Mesendoderm (in vitro differentiated cells): ENCODE data around the gene POU3F4. TPM values are rescaled to one million over a fixed set of nuclear protein-coding genes. Genes with fewer than 3 reads are reported as not detected.
A peak's percentile ranks its signal among the peaks of the same experiment; 100 is the strongest.

ENCODE experiments used
- DNase-seq: peaks from one replicate; pipeline ENCODE4 v3.0.0; 2013
- H2AK5ac ChIP-seq: 2 replicates; pipeline ENCODE4 v1.6.1; 2013; ENCODE audit warnings: low read length, inconsistent platforms
- H2BK120ac ChIP-seq: 2 replicates; pipeline ENCODE4 v1.6.1; 2013; ENCODE audit warnings: low read depth, mild to moderate bottlenecking, low read length, moderate library complexity, mixed read lengths
- H2BK15ac ChIP-seq: replicated peaks from 2 replicates; pipeline ENCODE4 v1.6.1; 2013; ENCODE audit warnings: low read depth, mild to moderate bottlenecking, moderate library complexity
- H2BK5ac ChIP-seq: 2 replicates; pipeline ENCODE4 v1.6.1; 2013; ENCODE audit warnings: low read length, inconsistent platforms
- H3K18ac ChIP-seq: 2 replicates; pipeline ENCODE4 v1.6.1; 2013; ENCODE audit warnings: mild to moderate bottlenecking, low read length, mixed read lengths
- H3K23ac ChIP-seq: one replicate; pipeline ENCODE4 v1.6.1; 2013; ENCODE audit warnings: low read length
- H3K27ac ChIP-seq: 2 replicates; pipeline ENCODE4 v1.5.1; 2013; ENCODE audit warnings: low read depth, mild to moderate bottlenecking, inconsistent platforms, low read length, moderate library complexity
- H3K27me3 ChIP-seq: 2 replicates; pipeline ENCODE4 v1.6.1; 2013; ENCODE audit warnings: low read length, control low read depth, mild to moderate bottlenecking, inconsistent platforms; ENCODE audit not compliant: insufficient read depth, poor library complexity
- H3K36me3 ChIP-seq: 2 replicates; pipeline ENCODE4 v1.6.1; 2013; ENCODE audit warnings: low read length, inconsistent platforms; ENCODE audit not compliant: control insufficient read depth, insufficient read depth
- H3K4ac ChIP-seq: one replicate; pipeline ENCODE4 v1.6.1; 2013; ENCODE audit warnings: low read depth, mild to moderate bottlenecking, low read length, moderate library complexity
- H3K4me1 ChIP-seq: 2 replicates; pipeline ENCODE4 v1.6.1; 2013; ENCODE audit warnings: low read depth, low read length, inconsistent platforms; ENCODE audit not compliant: control insufficient read depth
- H3K4me2 ChIP-seq: 2 replicates; pipeline ENCODE4 v1.6.1; 2013; ENCODE audit warnings: low read length
- H3K4me3 ChIP-seq: 2 replicates; pipeline ENCODE4 v1.5.1; 2013; ENCODE audit warnings: mild to moderate bottlenecking, low read length
- H3K56ac ChIP-seq: one replicate; pipeline ENCODE4 v1.6.1; 2013; ENCODE audit warnings: low read length
- H3K79me1 ChIP-seq: 2 replicates; pipeline ENCODE4 v1.6.1; 2013; ENCODE audit warnings: low read length, inconsistent platforms
- H3K79me2 ChIP-seq: 2 replicates; pipeline ENCODE4 v1.6.1; 2013; ENCODE audit warnings: mild to moderate bottlenecking, low read length; ENCODE audit not compliant: control insufficient read depth, insufficient read depth
- H3K9ac ChIP-seq: 2 replicates; pipeline ENCODE4 v1.6.1; 2013; ENCODE audit warnings: low read length, inconsistent platforms
- H4K5ac ChIP-seq: one replicate; pipeline ENCODE4 v1.6.1; 2013; ENCODE audit warnings: low read length
- H4K8ac ChIP-seq: one replicate; pipeline ENCODE4 v1.6.1; 2013; ENCODE audit warnings: low read depth, mild to moderate bottlenecking, control low read depth, low read length, moderate library complexity
- WGBS: extraction: QIAGEN DNeasy Blood & Tissue Kit; methylation state at CpG from one replicate; pipeline ENCODE4 v1.1.7; 2013; ENCODE audit warnings: low lambda C conversion rate, missing lambda C conversion rate; ENCODE audit not compliant: insufficient coverage; ENCODE audit errors: extremely low coverage; 5-methylcytosine and 5-hydroxymethylcytosine counted together
- polyA plus RNA-seq, 2 experiments: library from polyadenylated mRNA; stranded (reverse); fragments of 200-250 nt; gene quantifications; one replicate each; pipeline ENCODE4 v1.2.3, GENCODE V29; 2013

Gene POU3F4
- 0.04 TPM for polyA plus RNA-seq (2013, experiment 1 of 2)
- 0.07 TPM for polyA plus RNA-seq (2013, experiment 2 of 2)

DNA sequence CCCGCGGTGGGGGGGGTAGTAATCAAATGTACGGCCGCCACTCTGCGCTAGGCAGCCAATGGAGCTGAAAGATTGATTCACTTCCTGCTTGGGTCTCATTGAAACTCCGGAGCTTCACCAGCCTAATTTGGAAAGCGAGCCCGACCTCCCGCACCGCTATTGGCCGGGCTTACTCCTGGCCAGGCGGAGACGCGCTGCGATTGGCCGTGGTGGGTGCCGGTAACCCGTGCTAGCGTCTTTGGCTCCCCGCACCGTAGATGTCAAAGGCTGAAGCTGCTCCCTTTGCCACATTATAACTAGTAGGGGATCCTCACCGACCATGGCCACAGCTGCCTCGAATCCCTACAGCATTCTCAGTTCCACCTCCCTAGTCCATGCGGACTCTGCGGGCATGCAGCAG lies at the start of gene POU3F4:
POU3F4 (plus strand) TSS at position 285 of the 400 bp plus-strand sequence; CDS start at position 320, 35 bp downstream.
- no peak within 1 kb of the TSS for H2BK120ac ChIP-seq
- H3K23ac ChIP-seq = no peak within 1 kb of the TSS
- H3K27me3 ChIP-seq = peaks cover 11% of the 10 kb centered on the region
- no peak within 1 kb of the TSS for H2BK15ac ChIP-seq
- H3K4me2 ChIP-seq = peak within 1 kb of the TSS; percentile 61
- H3K56ac ChIP-seq = peak within 1 kb of the TSS; percentile 34
- H3K18ac ChIP-seq = no peak within 1 kb of the TSS
- H3K4me3 ChIP-seq = peak within 1 kb of the TSS; percentile 35
- no peak within 1 kb of the TSS for H2AK5ac ChIP-seq
- H2BK5ac ChIP-seq = no peak within 1 kb of the TSS
- no peak within 1 kb of the TSS for H4K8ac ChIP-seq
- H3K9ac ChIP-seq = no peak within 1 kb of the TSS
- no peak within 1 kb of the TSS for H3K27ac ChIP-seq
- no peaks in the 10 kb centered on the region for H3K79me1 ChIP-seq
- no peak within 1 kb of the TSS for H4K5ac ChIP-seq
- H3K4ac ChIP-seq = no peak within 1 kb of the TSS
- DNase-seq = peak; percentile 89
- no peaks in the 10 kb centered on the region for H3K36me3 ChIP-seq
- no peaks in the 10 kb centered on the region for H3K4me1 ChIP-seq
- no peaks in the 10 kb centered on the region for H3K79me2 ChIP-seq
- no CpG with 5 or more reads among the region's 25 CpGs for WGBS

DNA sequence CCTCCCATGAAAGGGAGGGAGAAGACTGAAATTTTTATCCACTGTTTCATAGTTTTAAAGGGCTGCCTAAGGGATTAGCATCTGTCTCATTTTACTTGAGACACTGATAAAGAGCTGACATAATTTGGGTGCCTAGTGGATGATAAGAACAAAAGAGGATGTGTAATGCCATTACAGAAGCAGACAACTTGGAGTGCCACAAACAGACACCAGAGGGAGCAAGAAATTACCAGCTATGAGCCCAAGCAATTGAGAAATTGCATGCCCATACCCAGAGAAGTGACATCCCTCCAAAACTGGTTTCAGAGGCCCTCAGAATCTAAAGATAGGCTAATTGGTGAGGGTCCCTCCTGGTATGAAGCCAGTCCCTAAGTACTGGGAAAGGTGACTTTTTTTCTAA lies 38.5 kb upstream of the POU3F4 start:
- Histone ChIP-seq H3K79me2 (no peaks in the 10 kb centered on the region), H2BK5ac (no peak overlapping the region), H3K27me3 (no peaks in the 10 kb centered on the region), H3K36me3 (no peaks in the 10 kb centered on the region), H2BK120ac (no peak overlapping the region), H3K56ac (no peak overlapping the region), H3K4ac (no peak overlapping the region), H3K27ac (no peak overlapping the region), H4K8ac (no peak overlapping the region), H3K9ac (no peak overlapping the region), H3K4me3 (no peak overlapping the region), H4K5ac (no peak overlapping the region), H3K18ac (no peak overlapping the region), H3K23ac (no peak overlapping the region), H2BK15ac (no peak overlapping the region), H3K79me1 (no peaks in the 10 kb centered on the region), H3K4me1 (no peaks in the 10 kb centered on the region), H3K4me2 (no peak overlapping the region), H2AK5ac (no peak overlapping the region)
- DNase-seq = peak; percentile 60

DNA sequence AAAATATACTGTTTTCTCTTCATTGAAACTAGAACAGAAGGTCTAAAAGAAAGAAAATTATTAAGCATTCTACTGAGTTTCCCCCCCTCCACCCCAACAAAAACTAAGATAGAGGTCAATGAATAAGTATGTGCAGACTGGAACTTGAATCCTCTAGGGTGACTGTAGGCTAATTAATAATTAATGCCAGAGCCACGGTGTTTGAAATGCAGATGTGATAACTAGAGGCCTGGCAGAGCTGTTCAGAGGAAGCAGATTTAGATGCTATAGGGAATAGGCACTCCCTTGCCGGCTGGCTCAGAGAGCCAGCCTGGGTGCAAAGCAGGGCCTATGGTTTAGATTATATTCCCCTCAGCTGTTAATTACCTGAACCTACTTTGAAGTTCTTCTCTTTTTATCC lies 12.2 kb upstream of the POU3F4 start:
- no peaks in the 10 kb centered on the region for H3K79me2 ChIP-seq
- no peak overlapping the region for H4K5ac ChIP-seq
- no peak overlapping the region for H3K27ac ChIP-seq
- no peak overlapping the region for H3K9ac ChIP-seq
- no peak overlapping the region for H2BK15ac ChIP-seq
- no peaks in the 10 kb centered on the region for H3K4me1 ChIP-seq
- no peak overlapping the region for H3K18ac ChIP-seq
- H3K56ac ChIP-seq = no peak overlapping the region
- no peaks in the 10 kb centered on the region for H3K79me1 ChIP-seq
- no peak overlapping the region for H4K8ac ChIP-seq
- no CpG with 5 or more reads among the region's 2 CpGs for WGBS
- no peak overlapping the region for H2AK5ac ChIP-seq
- H3K23ac ChIP-seq = no peak overlapping the region
- no peak overlapping the region for H3K4me2 ChIP-seq
- no peaks in the 10 kb centered on the region for H3K27me3 ChIP-seq
- no peak overlapping the region for H3K4ac ChIP-seq
- no peak overlapping the region for H2BK5ac ChIP-seq
- no peak for DNase-seq
- no peaks in the 10 kb centered on the region for H3K36me3 ChIP-seq
- no peak overlapping the region for H3K4me3 ChIP-seq
- H2BK120ac ChIP-seq = no peak overlapping the region

DNA sequence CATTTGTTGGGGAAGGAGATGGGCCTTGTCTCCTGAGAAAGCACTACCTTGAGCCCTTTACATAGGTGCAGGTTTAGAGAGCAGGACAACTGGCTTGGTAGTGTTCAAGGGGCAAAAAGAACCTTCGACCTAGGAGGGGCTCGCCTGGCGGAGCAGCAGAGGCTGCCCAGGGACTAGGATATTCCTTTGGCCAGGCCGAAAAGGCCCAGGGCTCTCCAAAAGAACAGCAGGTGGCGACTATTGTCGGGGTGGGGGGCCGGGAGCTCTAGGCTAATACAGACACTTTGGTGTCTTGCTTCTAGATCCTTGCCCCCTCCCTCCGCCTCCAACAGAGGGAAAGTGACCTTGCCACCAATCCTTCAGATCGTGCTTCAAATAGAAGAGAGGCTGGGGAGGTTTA lies 7.1 kb upstream of the POU3F4 start:
- no peak overlapping the region for H2BK120ac ChIP-seq
- no peak overlapping the region for H4K5ac ChIP-seq
- H3K79me1 ChIP-seq = no peaks in the 10 kb centered on the region
- H2BK5ac ChIP-seq = no peak overlapping the region
- no peak overlapping the region for H3K4me2 ChIP-seq
- H3K9ac ChIP-seq = no peak overlapping the region
- no peak overlapping the region for H3K27ac ChIP-seq
- H3K79me2 ChIP-seq = no peaks in the 10 kb centered on the region
- DNase-seq = no peak
- no peak overlapping the region for H2BK15ac ChIP-seq
- H2AK5ac ChIP-seq = no peak overlapping the region
- H4K8ac ChIP-seq = no peak overlapping the region
- H3K4ac ChIP-seq = no peak overlapping the region
- H3K56ac ChIP-seq = no peak overlapping the region
- no peaks in the 10 kb centered on the region for H3K4me1 ChIP-seq
- H3K27me3 ChIP-seq = peaks cover 10% of the 10 kb centered on the region
- H3K36me3 ChIP-seq = no peaks in the 10 kb centered on the region
- H3K18ac ChIP-seq = no peak overlapping the region
- H3K23ac ChIP-seq = no peak overlapping the region
- no CpG with 5 or more reads among the region's 9 CpGs for WGBS
- no peak overlapping the region for H3K4me3 ChIP-seq

DNA sequence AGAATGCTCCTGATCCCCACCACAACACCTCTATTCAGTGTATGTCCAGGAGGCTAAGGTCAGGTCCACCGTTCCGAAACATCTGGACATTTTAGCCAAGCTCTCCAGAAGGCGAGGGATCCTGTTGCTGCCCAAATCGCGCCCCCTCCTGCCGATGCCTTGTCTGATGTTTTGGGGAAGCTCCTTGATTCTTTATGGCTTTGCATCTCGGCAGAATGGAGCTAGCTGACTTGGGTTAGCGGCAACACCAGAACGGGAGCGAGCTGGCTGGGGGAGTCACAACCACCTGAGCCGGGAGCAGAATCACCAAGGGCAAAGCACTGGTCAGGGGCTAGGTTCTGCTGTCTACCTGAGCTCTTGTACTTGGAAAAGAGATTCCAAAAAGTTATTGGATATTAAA lies 6.6 kb upstream of the POU3F4 start:
- no peak overlapping the region for H4K8ac ChIP-seq
- no peak overlapping the region for H4K5ac ChIP-seq
- H3K4me1 ChIP-seq = no peaks in the 10 kb centered on the region
- H2BK15ac ChIP-seq = no peak overlapping the region
- H3K79me1 ChIP-seq = no peaks in the 10 kb centered on the region
- no peak overlapping the region for H3K4ac ChIP-seq
- no peak overlapping the region for H3K23ac ChIP-seq
- no peaks in the 10 kb centered on the region for H3K36me3 ChIP-seq
- H2BK120ac ChIP-seq = no peak overlapping the region
- DNase-seq = peak; percentile 48
- no peak overlapping the region for H3K27ac ChIP-seq
- no peak overlapping the region for H2AK5ac ChIP-seq
- no peak overlapping the region for H3K4me2 ChIP-seq
- no peak overlapping the region for H3K4me3 ChIP-seq
- no peak overlapping the region for H2BK5ac ChIP-seq
- no peak overlapping the region for H3K9ac ChIP-seq
- no CpG with 5 or more reads among the region's 11 CpGs for WGBS
- no peak overlapping the region for H3K56ac ChIP-seq
- no peaks in the 10 kb centered on the region for H3K79me2 ChIP-seq
- no peak overlapping the region for H3K18ac ChIP-seq
- peaks cover 10% of the 10 kb centered on the region for H3K27me3 ChIP-seq

DNA sequence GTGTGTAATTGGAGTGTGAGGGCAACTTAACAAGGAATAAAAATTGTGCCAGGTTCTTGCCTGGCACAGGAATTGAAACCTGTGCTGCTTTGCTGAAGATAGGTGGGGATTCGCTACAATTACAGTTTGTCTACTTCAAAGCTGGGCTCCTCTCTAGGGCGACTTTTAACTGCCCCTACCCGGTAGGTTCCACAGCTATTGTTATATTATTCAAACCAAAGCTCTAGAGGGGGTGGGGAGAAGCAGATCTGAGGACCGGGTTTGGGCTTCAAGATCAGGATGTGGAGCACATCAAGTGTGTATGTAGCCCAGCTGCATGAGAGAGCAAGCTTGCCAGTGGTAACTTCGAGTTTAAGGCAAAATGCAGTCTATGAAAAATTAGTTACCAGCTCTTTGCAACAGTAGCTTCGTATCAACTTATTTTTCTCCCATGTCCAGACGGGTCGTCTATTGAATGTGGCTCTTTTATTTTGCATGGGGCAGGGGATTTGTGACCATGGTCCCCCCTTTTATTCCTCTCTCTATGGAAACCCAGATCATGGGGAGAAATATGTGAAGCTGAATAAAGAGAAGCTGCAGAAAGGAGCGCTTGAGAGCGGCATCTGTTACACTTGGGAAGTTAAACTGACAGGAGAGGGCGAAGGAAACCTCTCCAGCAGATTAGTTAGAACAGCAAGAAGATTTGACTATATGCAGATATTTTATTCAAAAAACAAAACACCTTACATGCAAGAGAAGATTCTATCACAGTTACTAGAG lies 3.2 kb upstream of the POU3F4 start:
- H2BK120ac ChIP-seq = no peak overlapping the region
- no peak overlapping the region for H3K56ac ChIP-seq
- H3K27ac ChIP-seq = no peak overlapping the region
- H3K79me2 ChIP-seq = no peaks in the 10 kb centered on the region
- H3K27me3 ChIP-seq = peaks cover 12% of the 10 kb centered on the region
- no peak overlapping the region for H3K18ac ChIP-seq
- no peak overlapping the region for H3K4ac ChIP-seq
- no peak overlapping the region for H3K4me3 ChIP-seq
- no CpG with 5 or more reads among the region's 11 CpGs for WGBS
- no peak overlapping the region for H2AK5ac ChIP-seq
- H4K5ac ChIP-seq = no peak overlapping the region
- H3K4me2 ChIP-seq = no peak overlapping the region
- H4K8ac ChIP-seq = no peak overlapping the region
- H2BK5ac ChIP-seq = no peak overlapping the region
- H3K9ac ChIP-seq = no peak overlapping the region
- DNase-seq = no peak
- H3K4me1 ChIP-seq = no peaks in the 10 kb centered on the region
- no peak overlapping the region for H2BK15ac ChIP-seq
- no peaks in the 10 kb centered on the region for H3K36me3 ChIP-seq
- no peaks in the 10 kb centered on the region for H3K79me1 ChIP-seq
- no peak overlapping the region for H3K23ac ChIP-seq
